B cell (primary cell): ENCODE measurements around the gene DCTD. TPM values are rescaled to one million over a fixed set of nuclear protein-coding genes. Genes with fewer than 3 reads are reported as not detected.
"Not testable (repeated sequence)": the region's sequence is repeated elsewhere in the genome, so short reads cannot be mapped to it uniquely, and the experiment has no call there.

Experiments
- ATAC-seq: fragments of 200-7000 bp; cut with Tn5 transposase; one replicate; pipeline ENCODE4 v1.10.0; 2021; ENCODE audit warnings: low read depth, mild to moderate bottlenecking, moderate number of reproducible peaks, moderate library complexity
- CTCF ChIA-PET: fragments of 350-600 bp; sonication (Branson Sonifier 250); formaldehyde crosslinking; loops from one replicate; lab custom pipeline; 2021; ENCODE audit warnings: antibody characterized with exemption, inconsistent platforms; lab: Charles Lee
- POLR2A ChIA-PET: fragments of 350-600 bp; sonication (Branson Sonifier 250); formaldehyde crosslinking; loops from one replicate; lab custom pipeline; 2021; ENCODE audit warnings: antibody characterized with exemption; lab: Charles Lee
- DNase-seq: peaks from one replicate; pipeline ENCODE4 v3.0.0; 2013
- H2AFZ ChIP-seq: 2 replicates; pipeline ENCODE4 v1.6.1; 2012; ENCODE audit warnings: mild to moderate bottlenecking, low read depth, low read length; ENCODE audit not compliant: insufficient read depth, poor library complexity, severe bottlenecking
- H3K27ac ChIP-seq, 2 donors: 1 replicate in 1 of 2; 2 replicates in 1 of 2; pipeline ENCODE4 v1.5.1; 2012 to 2013; ENCODE audit warnings: low read length in 2 of 2, mild to moderate bottlenecking in 2 of 2, moderate library complexity in 1 of 2
- H3K27me3 ChIP-seq, 4 experiments: fragments of 200-600 bp in 1 of 4; sonication (generic) in 1 of 4; replicated peaks in 1 of 4; 1 replicate in 2 of 4; 2 replicates in 2 of 4; pipeline versions ENCODE4 v1.6.1 to v1.7.0; 2013 to 2016; ENCODE audit warnings: low read length in 3 of 4, mild to moderate bottlenecking in 2 of 4, mixed read lengths in 1 of 4, moderate library complexity in 1 of 4; ENCODE audit not compliant: insufficient read depth in 4 of 4, control insufficient read depth in 3 of 4; ENCODE audit errors: control extremely low read depth in 1 of 4
- H3K36me3 ChIP-seq, 2 experiments: replicated peaks in 1 of 2; 1 replicate in 1 of 2; 2 replicates in 1 of 2; pipeline versions ENCODE4 v1.6.1 to v1.7.1; 2013; ENCODE audit warnings: low read length in 1 of 2; ENCODE audit not compliant: insufficient read depth in 2 of 2, control insufficient read depth in 1 of 2; ENCODE audit errors: control extremely low read depth in 1 of 2, extremely low read depth in 1 of 2
- H3K4me1 ChIP-seq, 2 donors: fragments of 200-600 bp in 1 of 2; sonication (generic) in 1 of 2; 1 replicate in 1 of 2; 2 replicates in 1 of 2; pipeline versions ENCODE4 v1.5.1 to v1.6.1; 2013 to 2017; ENCODE audit warnings: low read length in 2 of 2; ENCODE audit not compliant: control insufficient read depth in 2 of 2, insufficient read depth in 2 of 2
- H3K4me2 ChIP-seq: replicated peaks from 2 replicates; pipeline ENCODE3; 2012; ENCODE audit warnings: mild to moderate bottlenecking, low read depth, low read length; ENCODE audit not compliant: poor library complexity, severe bottlenecking
- H3K4me3 ChIP-seq, 5 experiments: fragments of 200-600 bp in 1 of 5; sonication (generic) in 1 of 5; 1 replicate in 3 of 5; 2 replicates in 2 of 5; pipeline versions ENCODE4 v1.5.1 to v1.7.0; 2011 to 2016; ENCODE audit warnings: low read length in 4 of 5, mild to moderate bottlenecking in 4 of 5, low read depth in 2 of 5, control low read depth in 1 of 5, moderate library complexity in 1 of 5; ENCODE audit not compliant: insufficient read depth in 1 of 5; ENCODE audit errors: control extremely low read depth in 1 of 5, extremely low read depth in 1 of 5
- H3K79me2 ChIP-seq: fragments of 200-600 bp; sonication (generic); one replicate; pipeline ENCODE4 v1.6.0; 2016; ENCODE audit warnings: low read length; ENCODE audit not compliant: control insufficient read depth, insufficient read depth
- H3K9ac ChIP-seq: fragments of 200-600 bp; sonication (generic); 2 replicates; pipeline ENCODE4 v1.6.1; 2017; ENCODE audit warnings: mild to moderate bottlenecking, low read length, moderate library complexity
- H3K9me3 ChIP-seq, 3 donors: one replicate each; pipeline versions ENCODE4 v1.6.1 to v1.7.1; 2013; ENCODE audit warnings: low read length in 2 of 3; ENCODE audit not compliant: control insufficient read depth in 2 of 3, insufficient read depth in 1 of 3; ENCODE audit errors: control extremely low read depth in 1 of 3
- H4K20me1 ChIP-seq: 2 replicates; pipeline ENCODE4 v1.6.0; 2012; ENCODE audit warnings: mild to moderate bottlenecking, low read length; ENCODE audit not compliant: insufficient read depth, control insufficient read depth, poor library complexity, severe bottlenecking
- H3K27ac Mint-ChIP-seq: one replicate; pipeline ENCODE4 v1.8.0; 2021; ENCODE audit warnings: mixed read lengths
- H3K27me3 Mint-ChIP-seq: one replicate; pipeline ENCODE4 v1.8.0; 2021; ENCODE audit warnings: mixed read lengths
- H3K4me1 Mint-ChIP-seq: one replicate; pipeline ENCODE4 v1.8.0; 2021; ENCODE audit warnings: mixed read lengths
- H3K4me3 Mint-ChIP-seq: one replicate; pipeline ENCODE4 v1.8.0; 2021; ENCODE audit warnings: mixed read lengths
- H3K9me3 Mint-ChIP-seq: one replicate; pipeline ENCODE4 v1.8.0; 2022; ENCODE audit warnings: mixed read lengths; ENCODE audit not compliant: insufficient read depth
- CTCF ChIP-seq: fragments of 200-600 bp; IDR thresholded peaks from one replicate; pipeline ENCODE4 v1.8.0; 2022; ENCODE audit warnings: antibody characterized with exemption, mild to moderate bottlenecking
- EZH2 ChIP-seq: IDR thresholded peaks from 2 replicates; pipeline ENCODE4 v1.6.1; 2012; ENCODE audit warnings: borderline replicate concordance, low read depth, mild to moderate bottlenecking, moderate library complexity, low read length; ENCODE audit not compliant: insufficient read depth, poor library complexity, severe bottlenecking
- WGBS: methylation state at CpG from one replicate; pipeline ENCODE4 v1.1.5; 2013; ENCODE audit warnings: missing lambda C conversion rate; ENCODE audit not compliant: insufficient coverage; 5-methylcytosine and 5-hydroxymethylcytosine counted together
- intact Hi-C: fragments of 100-400 bp; cut with micrococcal nuclease; formaldehyde crosslinking; loops from one replicate; pipeline ENCODE4 v1.10.0; 2022
- polyA plus RNA-seq: library from polyadenylated mRNA; depleted of rRNA; stranded (reverse); fragments of >200 nt; gene quantifications from 2 replicates; pipeline ENCODE4 v1.2.3, GENCODE V29; 2012
- total RNA-seq, 2 donors: library from RNA; stranded (reverse); fragments of 120-200 nt in 1 of 2; gene quantifications; 1 replicate in 1 of 2; 2 replicates in 1 of 2; pipeline versions ENCODE4 v1.2.3 to v1.2.4, GENCODE V29; 2013 to 2022

The DCTD gene
- total and polyA plus RNA-seq, 2 donors (not counting 1 experiment from before 2014, with no cell fraction given), result 61.0 to 75.8 TPM

DNA sequence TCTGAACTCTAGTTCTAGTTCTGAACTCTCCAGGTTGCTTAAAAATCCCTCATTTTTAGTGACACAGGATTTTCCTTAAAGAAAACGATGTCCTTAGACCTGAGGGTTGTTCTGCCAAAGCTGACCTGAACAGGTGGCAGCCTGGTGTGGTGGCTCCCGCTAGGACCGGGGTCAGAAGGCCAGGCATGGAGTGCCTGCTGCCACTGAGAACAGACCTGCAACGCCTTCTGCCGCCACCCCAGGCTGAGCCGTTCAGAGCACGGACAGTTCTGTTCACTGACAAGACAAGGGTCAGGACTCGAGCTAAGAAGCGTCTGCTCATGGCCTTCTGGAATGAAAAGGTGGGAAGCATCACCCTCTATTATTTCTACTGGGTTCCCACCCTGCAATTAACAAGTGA is 15.8 kb downstream of the DCTD start:
- H3K9me3 Mint-ChIP-seq, result no peaks in the 10 kb centered on the region
- POLR2A ChIA-PET, result no interaction called here
- no peak for ATAC-seq

GRCh38 chr4:182900021-182900420 is 17.2 kb downstream of the DCTD start:
- H3K4me3 ChIP-seq, H3K9ac ChIP-seq, H2AFZ ChIP-seq, H3K27ac Mint-ChIP-seq, POLR2A ChIA-PET, ATAC-seq, H3K4me1 ChIP-seq, H3K27me3 ChIP-seq, intact Hi-C loops, H3K9me3 Mint-ChIP-seq, H3K27me3 Mint-ChIP-seq, H3K4me2 ChIP-seq, H3K4me3 Mint-ChIP-seq, H3K27ac ChIP-seq, DNase-seq, H3K9me3 ChIP-seq, H3K4me1 Mint-ChIP-seq: not testable (repeated sequence)
- Histone ChIP-seq H3K36me3 (peaks cover 2 to 52% of the 10 kb centered on the region in 2 experiments), H3K79me2 (peaks cover 10% of the 10 kb centered on the region), H4K20me1 (peaks cover 12% of the 10 kb centered on the region)
- CTCF ChIA-PET, result interaction anchor here (0.7 kb wide), 1 partner anchor 11 kb away, joined by 4 read pairs; no protein-coding TSS in a partner anchor
- WGBS, result 100% methylated on average over 2 of the region's 2 CpGs

More for the DNA sequence above, 15.8 kb downstream of the DCTD start:
- Histone ChIP-seq H2AFZ (no peak overlapping the region), H3K27ac (no peak overlapping the region), H3K4me2 (no peak overlapping the region), H3K36me3 (peaks cover 0 to 47% of the 10 kb centered on the region in 2 experiments), H3K9ac (no peak overlapping the region), H3K79me2 (peaks cover 11% of the 10 kb centered on the region), H3K27me3 (no peaks in the 10 kb centered on the region), H3K4me1 (no peaks in the 10 kb centered on the region), H3K4me3 (no peak overlapping the region), H3K9me3 (no peaks in the 10 kb centered on the region), H4K20me1 (peaks cover 21% of the 10 kb centered on the region)
- intact Hi-C loops, result no loop called here
- WGBS, result 85% methylated on average over 6 of the region's 9 CpGs
- TF ChIP-seq CTCF (no peak), EZH2 (no peak)
- H3K27me3 Mint-ChIP-seq, result no peaks in the 10 kb centered on the region
- no peak overlapping the region for H3K27ac Mint-ChIP-seq
- CTCF ChIA-PET, result interaction anchor here (0.6 kb wide), 1 partner anchor 46 kb away, joined by 5 read pairs; no protein-coding TSS in a partner anchor
- no peak overlapping the region for H3K4me3 Mint-ChIP-seq
- no peaks in the 10 kb centered on the region for H3K4me1 Mint-ChIP-seq
- no peak for DNase-seq
